Activated T-cell treated with anti-CD3 and anti-CD28 coated beads, Interleukin-2, amount 50 U/mL, for 4 hours (primary cell): ENCODE data around the gene ANKRD55. TPM values are rescaled to one million over a fixed set of nuclear protein-coding genes. Genes with fewer than 3 reads are reported as not detected.
A peak's percentile ranks its signal among the peaks of the same experiment; 100 is the strongest.

Experiments
- ATAC-seq, 2 donors: fragments of 200-7000 bp; cut with Tn5 transposase; one replicate each; pipeline ENCODE4 v1.10.0; 2021
- DNase-seq: peaks from one replicate; pipeline ENCODE4 v3.0.0-alpha.2; 2020
- H3K27me3 Mint-ChIP-seq: one replicate; pipeline ENCODE4 v1.8.0; 2021; ENCODE audit warnings: low read depth, mixed read lengths
- H3K36me3 Mint-ChIP-seq: one replicate; pipeline ENCODE4 v1.8.0; 2022; ENCODE audit warnings: mixed read lengths; ENCODE audit not compliant: insufficient read depth
- H3K4me1 Mint-ChIP-seq: one replicate; pipeline ENCODE4 v1.8.0; 2021; ENCODE audit warnings: low read depth, mixed read lengths
- H3K4me3 Mint-ChIP-seq: one replicate; pipeline ENCODE4 v1.8.0; 2021; ENCODE audit warnings: mild to moderate bottlenecking, moderate library complexity, mixed read lengths
- H3K9me3 Mint-ChIP-seq: one replicate; pipeline ENCODE4 v1.8.0; 2021; ENCODE audit warnings: mixed read lengths
- total RNA-seq, 3 donors: library from RNA; stranded (reverse); gene quantifications; one replicate each; pipeline ENCODE4 v1.2.1, GENCODE V29; 2021

The ANKRD55 gene
- total RNA-seq, 3 donors from 2014 or later, result 0.21 to 0.22 TPM; not detected in 1

- Mint-ChIP-seq H3K9me3 (no peaks in the 10 kb centered on the region), H3K36me3 (no peaks in the 10 kb centered on the region), H3K27me3 (no peaks in the 10 kb centered on the region)
Measured at GRCh38 chr5:56078278-56079156, 154.6 kb downstream of the ANKRD55 start.

GRCh38 chr5:56077796-56078233, 155.3 kb downstream of the ANKRD55 start:
- ATAC-seq (no peak), DNase-seq (no peak)
- H3K27me3 Mint-ChIP-seq, result no peaks in the 10 kb centered on the region
- no peak overlapping the region for H3K4me3 Mint-ChIP-seq
- peaks cover 42% of the 10 kb centered on the region for H3K4me1 Mint-ChIP-seq
- H3K9me3 Mint-ChIP-seq, result no peaks in the 10 kb centered on the region
- H3K36me3 Mint-ChIP-seq, result no peaks in the 10 kb centered on the region

More at GRCh38 chr5:56078278-56079156, 154.6 kb downstream of the ANKRD55 start:
- DNase-seq, result no peak
- Mint-ChIP-seq H3K4me1 (peaks cover 37% of the 10 kb centered on the region), H3K4me3 (no peak overlapping the region)
- ATAC-seq, result no peak

- Mint-ChIP-seq H3K4me1 (peaks cover 44% of the 10 kb centered on the region), H3K36me3 (no peaks in the 10 kb centered on the region), H3K27me3 (no peaks in the 10 kb centered on the region), H3K4me3 (no peak overlapping the region), H3K9me3 (no peaks in the 10 kb centered on the region)
- no peak for DNase-seq
- no peak for ATAC-seq
Measured at GRCh38 chr5:56076486-56076885, 156.6 kb downstream of the ANKRD55 start.

GRCh38 chr5:56075361-56075760, 157.8 kb downstream of the ANKRD55 start:
- DNase-seq (no peak), ATAC-seq (no peak)
- Mint-ChIP-seq H3K4me3 (no peak overlapping the region), H3K9me3 (no peaks in the 10 kb centered on the region), H3K27me3 (no peaks in the 10 kb centered on the region), H3K4me1 (peaks cover 44% of the 10 kb centered on the region), H3K36me3 (no peaks in the 10 kb centered on the region)

- Mint-ChIP-seq H3K36me3 (no peaks in the 10 kb centered on the region), H3K27me3 (no peaks in the 10 kb centered on the region), H3K9me3 (no peaks in the 10 kb centered on the region), H3K4me3 (no peak overlapping the region), H3K4me1 (peaks cover 61% of the 10 kb centered on the region)
- DNase-seq (no peak), ATAC-seq (peak in 1 of 2 donors; percentile 12)
Measured at GRCh38 chr5:56072863-56073766, 160.0 kb downstream of the ANKRD55 start.

- DNase-seq (no peak), ATAC-seq (no peak)
- Mint-ChIP-seq H3K4me1 (peaks cover 68% of the 10 kb centered on the region), H3K4me3 (peak overlapping the region; percentile 41), H3K9me3 (no peaks in the 10 kb centered on the region), H3K27me3 (no peaks in the 10 kb centered on the region), H3K36me3 (no peaks in the 10 kb centered on the region)
Measured at GRCh38 chr5:56071470-56071869, 161.7 kb downstream of the ANKRD55 start.

GRCh38 chr5:56070851-56071465, 162.2 kb downstream of the ANKRD55 start:
- H3K4me3 Mint-ChIP-seq, result peak overlapping the region; percentile 6

GRCh38 chr5:56069652-56070226, 163.4 kb downstream of the ANKRD55 start:
- ATAC-seq (no peak), DNase-seq (no peak)
- H3K4me3 Mint-ChIP-seq, result no peak overlapping the region
- H3K4me1 Mint-ChIP-seq, result peaks cover 67% of the 10 kb centered on the region
- H3K27me3 Mint-ChIP-seq, result no peaks in the 10 kb centered on the region
- H3K36me3 Mint-ChIP-seq, result no peaks in the 10 kb centered on the region
- H3K9me3 Mint-ChIP-seq, result no peaks in the 10 kb centered on the region

More at GRCh38 chr5:56070851-56071465, 162.2 kb downstream of the ANKRD55 start:
- Mint-ChIP-seq H3K9me3 (no peaks in the 10 kb centered on the region), H3K4me1 (peaks cover 68% of the 10 kb centered on the region), H3K36me3 (no peaks in the 10 kb centered on the region), H3K27me3 (no peaks in the 10 kb centered on the region)
- DNase-seq, result no peak
- ATAC-seq, result peak; percentile 51 to 62

- ATAC-seq, result no peak
- H3K9me3 Mint-ChIP-seq, result no peaks in the 10 kb centered on the region
- DNase-seq, result no peak
- H3K4me1 Mint-ChIP-seq, result peaks cover 54% of the 10 kb centered on the region
- no peak overlapping the region for H3K4me3 Mint-ChIP-seq
- H3K36me3 Mint-ChIP-seq, result no peaks in the 10 kb centered on the region
- no peaks in the 10 kb centered on the region for H3K27me3 Mint-ChIP-seq
Measured at GRCh38 chr5:56066931-56067450, 166.1 kb downstream of the ANKRD55 start.

- Mint-ChIP-seq H3K4me1 (peaks cover 46% of the 10 kb centered on the region), H3K36me3 (no peaks in the 10 kb centered on the region), H3K9me3 (no peaks in the 10 kb centered on the region), H3K27me3 (no peaks in the 10 kb centered on the region), H3K4me3 (no peak overlapping the region)
- ATAC-seq, result peak; percentile 38 to 52
- no peak for DNase-seq
Measured at GRCh38 chr5:56064984-56065383, 168.1 kb downstream of the ANKRD55 start.

- Mint-ChIP-seq H3K27me3 (no peaks in the 10 kb centered on the region), H3K36me3 (no peaks in the 10 kb centered on the region), H3K4me1 (peaks cover 60% of the 10 kb centered on the region), H3K4me3 (peak overlapping the region; percentile 19), H3K9me3 (no peaks in the 10 kb centered on the region)
- DNase-seq (peak; percentile 17), ATAC-seq (peak; percentile 39 to 42)
Measured at GRCh38 chr5:56060276-56061110, 172.6 kb downstream of the ANKRD55 start.

GRCh38 chr5:56059854-56060253, 173.3 kb downstream of the ANKRD55 start:
- Mint-ChIP-seq H3K27me3 (no peaks in the 10 kb centered on the region), H3K4me3 (no peak overlapping the region), H3K9me3 (no peaks in the 10 kb centered on the region), H3K36me3 (no peaks in the 10 kb centered on the region), H3K4me1 (peaks cover 61% of the 10 kb centered on the region)
- no peak for DNase-seq
- no peak for ATAC-seq

- Mint-ChIP-seq H3K4me1 (peaks cover 66% of the 10 kb centered on the region), H3K4me3 (no peak overlapping the region), H3K36me3 (peaks cover 2% of the 10 kb centered on the region), H3K27me3 (no peaks in the 10 kb centered on the region), H3K9me3 (no peaks in the 10 kb centered on the region)
- DNase-seq, result no peak
- no peak for ATAC-seq
Measured at GRCh38 chr5:56056875-56057274, 176.3 kb downstream of the ANKRD55 start.
